HG03520 (cell line): ENCODE data around the gene CEP68.
"Not testable (repeated sequence)": the region's sequence is repeated elsewhere in the genome, so short reads cannot be mapped to it uniquely, and the experiment has no call there.

Experiments used
- ATAC-seq: cut with Tn5 transposase; IDR thresholded peaks from one replicate; pipeline ENCODE4 v1.9.1; 2021; ENCODE audit warnings: mild to moderate bottlenecking, moderate library complexity; ENCODE audit not compliant: unreplicated experiment

Gene CEP68

GRCh38 chr2:65056215-65057053 lies at the start of gene CEP68:
Gene CEP68 (plus strand): TSS chr2:65056416. CDS start chr2:65069445, 13,029 bp downstream.
- peak; percentile 81 for ATAC-seq

- ATAC-seq = no peak
Observed at GRCh38 chr2:65013776-65014175, 42.4 kb upstream of the CEP68 start.

- no peak for ATAC-seq
Observed at GRCh38 chr2:65015731-65016130, 40.5 kb upstream of the CEP68 start.

- ATAC-seq = no peak
Observed at GRCh38 chr2:65016789-65017188, 39.4 kb upstream of the CEP68 start.

- no peak for ATAC-seq
Observed at GRCh38 chr2:65017335-65017734, 38.9 kb upstream of the CEP68 start.

GRCh38 chr2:65018141-65018582 lies 38.1 kb upstream of the CEP68 start:
- no peak for ATAC-seq

GRCh38 chr2:65019010-65019409 lies 37.2 kb upstream of the CEP68 start:
- ATAC-seq = no peak

GRCh38 chr2:65019675-65020195 lies 36.5 kb upstream of the CEP68 start:
- ATAC-seq = no peak

- ATAC-seq = not testable (repeated sequence)
Observed at GRCh38 chr2:65020251-65020650, 36.0 kb upstream of the CEP68 start.

- ATAC-seq = no peak
Observed at GRCh38 chr2:65020943-65021528, 35.2 kb upstream of the CEP68 start.

- no peak for ATAC-seq
Observed at GRCh38 chr2:65021709-65022108, 34.5 kb upstream of the CEP68 start.

GRCh38 chr2:65022189-65022588 lies 34.0 kb upstream of the CEP68 start:
- no peak for ATAC-seq

- no peak for ATAC-seq
Observed at GRCh38 chr2:65023742-65024141, 32.5 kb upstream of the CEP68 start.

- ATAC-seq = no peak
Observed at GRCh38 chr2:65024149-65024829, 31.9 kb upstream of the CEP68 start.

- ATAC-seq = no peak
Observed at GRCh38 chr2:65025453-65026123, 30.6 kb upstream of the CEP68 start.

GRCh38 chr2:65026154-65026553 lies 30.1 kb upstream of the CEP68 start:
- ATAC-seq = no peak

GRCh38 chr2:65026704-65027464 lies 29.3 kb upstream of the CEP68 start:
- ATAC-seq = no peak

GRCh38 chr2:65027616-65028244 lies 28.5 kb upstream of the CEP68 start:
- ATAC-seq = no peak

- no peak for ATAC-seq
Observed at GRCh38 chr2:65030476-65031332, 25.5 kb upstream of the CEP68 start.
